Measurements from ENCODE around the gene GRID1.
A peak's percentile ranks its signal among the peaks of the same experiment; 100 is the strongest.

GRID1 gene

DNA sequence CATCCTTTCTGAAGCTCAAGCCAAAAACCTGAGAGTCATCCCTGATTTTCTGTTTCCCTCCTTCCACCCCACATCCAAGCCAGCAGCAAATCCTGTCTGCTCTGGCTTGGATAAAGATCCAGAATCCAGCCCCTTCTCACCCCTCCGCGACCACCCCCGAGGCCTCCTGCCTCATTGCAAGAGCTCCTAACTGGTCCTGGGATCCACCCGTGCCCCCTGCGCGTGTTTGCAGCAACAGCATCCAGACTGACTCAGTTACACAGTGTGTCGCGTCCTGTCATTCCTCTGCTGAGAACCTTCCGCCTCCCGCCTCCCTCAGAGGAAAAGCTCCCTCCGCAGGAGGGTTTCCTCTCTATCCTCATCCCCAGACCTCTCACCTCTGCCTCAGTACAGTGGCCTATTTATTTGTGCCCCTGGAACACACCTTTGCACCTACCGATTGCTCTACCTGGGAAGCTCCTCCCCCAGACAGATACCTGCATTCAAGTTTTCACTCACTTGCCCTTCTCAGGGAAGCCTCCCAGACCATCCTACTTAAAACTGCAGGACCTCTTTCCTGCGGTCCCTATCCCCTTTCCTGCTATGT lies 21.6 kb upstream of the GRID1 start:
- TF ChIP-seq JUND (IDR thresholded peaks at IDR 0.05; ENCODE audit: low read depth), result no peak
- in situ Hi-C loops (cut with HindIII; ENCODE audit: low pct_unique_long_range_greater_than_20kb, low sequenced_read_pairs), result no loop called here
- no peak for DNase-seq (ENCODE audit: low read depth in 1 of 2, low spot score in 1 of 2)

GRCh38 chr10:86387178-86387794 lies 20.7 kb upstream of the GRID1 start:
- TF ChIP-seq JUND (IDR thresholded peaks at IDR 0.05; ENCODE audit: low read depth), result no peak
- no peak for DNase-seq (ENCODE audit: low read depth in 1 of 2, low spot score in 1 of 2)
- in situ Hi-C loops (cut with HindIII; ENCODE audit: low pct_unique_long_range_greater_than_20kb, low sequenced_read_pairs), result no loop called here

GRCh38 chr10:86385806-86386205 lies 19.2 kb upstream of the GRID1 start:
- TF ChIP-seq JUND (IDR thresholded peaks at IDR 0.05; ENCODE audit: low read depth), result no peak
- in situ Hi-C loops (cut with HindIII; ENCODE audit: low pct_unique_long_range_greater_than_20kb, low sequenced_read_pairs), result no loop called here
- no peak for DNase-seq (ENCODE audit: low read depth in 1 of 2, low spot score in 1 of 2)

- DNase-seq (ENCODE audit: low read depth in 1 of 2, low spot score in 1 of 2), result no peak
- in situ Hi-C loops (cut with HindIII; ENCODE audit: low pct_unique_long_range_greater_than_20kb, low sequenced_read_pairs), result no loop called here
These were observed 11.2 kb upstream of the GRID1 start for GRCh38 chr10:86377797-86378146.

DNA sequence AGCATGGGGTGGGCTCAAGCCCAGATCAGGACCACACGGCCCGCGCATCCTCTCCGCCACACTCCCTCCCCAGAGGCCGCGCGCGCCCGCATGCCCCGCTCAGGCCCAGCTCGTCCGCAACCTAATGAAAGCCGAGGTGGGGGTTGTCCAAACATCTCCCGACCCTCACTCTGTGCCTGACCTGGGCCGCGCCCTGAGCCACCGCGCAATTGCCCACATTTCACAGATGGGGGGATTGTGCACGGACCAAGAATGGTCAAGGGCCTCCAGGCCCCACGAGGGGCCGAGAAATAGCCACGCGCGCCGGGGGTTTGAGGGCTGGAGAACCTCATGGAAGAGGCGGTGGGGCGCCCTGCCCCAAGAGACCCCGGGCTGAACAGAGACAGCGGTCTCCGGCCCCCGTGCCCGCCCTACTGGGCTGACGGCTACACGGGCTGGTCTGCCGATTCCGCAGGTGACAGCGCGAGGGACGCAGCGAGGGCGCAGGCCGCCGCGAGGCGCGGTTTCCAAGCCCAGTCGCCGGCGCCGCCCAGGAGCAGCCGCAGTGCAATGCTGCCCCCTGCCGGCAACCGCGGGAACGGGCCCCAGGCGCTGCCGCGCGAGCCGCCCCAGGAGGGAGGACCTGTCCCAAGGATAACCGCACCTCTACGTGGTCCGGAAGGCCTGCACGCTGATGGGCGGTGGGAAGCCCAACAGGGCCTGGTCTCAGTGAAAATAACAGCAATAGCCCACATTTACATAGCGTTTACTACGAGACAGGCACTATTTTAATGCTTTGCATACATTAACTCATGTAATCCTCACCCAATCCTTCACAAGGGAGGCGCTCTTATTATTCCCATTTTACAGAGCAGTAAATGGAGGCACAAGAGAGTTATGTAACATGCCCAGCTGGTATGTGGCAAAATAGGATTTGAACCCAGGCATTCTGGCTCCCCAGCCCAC lies 10.5 kb upstream of the GRID1 start:
- TF ChIP-seq JUND (IDR thresholded peaks at IDR 0.05; ENCODE audit: low read depth), result no peak
- DNase-seq (ENCODE audit: low read depth in 1 of 2, low spot score in 1 of 2), result peak; percentile 82 to 91

More at GRCh38 chr10:86377797-86378146, 11.2 kb upstream of the GRID1 start:
- TF ChIP-seq JUND (IDR thresholded peaks at IDR 0.05; ENCODE audit: low read depth), result no peak

GRCh38 chr10:86376403-86376802 lies 9.8 kb upstream of the GRID1 start:
- in situ Hi-C loops (cut with HindIII; ENCODE audit: low pct_unique_long_range_greater_than_20kb, low sequenced_read_pairs), result no loop called here
- no peak for TF ChIP-seq JUND (IDR thresholded peaks at IDR 0.05; ENCODE audit: low read depth)

More for the DNA sequence above, 10.5 kb upstream of the GRID1 start:
- in situ Hi-C loops (cut with HindIII; ENCODE audit: low pct_unique_long_range_greater_than_20kb, low sequenced_read_pairs), result no loop called here

DNA sequence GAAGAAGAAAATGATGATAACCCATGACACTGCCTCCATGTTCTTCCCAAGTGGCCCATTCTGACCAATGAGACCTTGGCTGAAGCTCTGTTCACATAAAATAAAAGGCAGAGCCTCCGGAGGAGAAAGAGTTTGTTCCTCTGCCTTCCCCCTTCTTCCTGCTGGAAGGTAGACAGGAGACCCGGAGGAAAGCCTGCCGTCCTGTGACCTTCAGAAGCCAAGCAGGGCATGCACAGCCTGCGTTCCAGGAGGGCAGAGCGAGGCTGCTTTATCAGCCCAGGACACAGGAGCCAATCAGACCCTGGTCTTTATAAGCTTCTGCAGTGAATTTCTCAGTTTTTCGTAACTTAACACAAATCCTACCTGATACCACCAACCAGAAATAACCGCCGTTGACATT lies 8.6 kb upstream of the GRID1 start:
- no peak for TF ChIP-seq JUND (IDR thresholded peaks at IDR 0.05; ENCODE audit: low read depth)
- in situ Hi-C loops (cut with HindIII; ENCODE audit: low pct_unique_long_range_greater_than_20kb, low sequenced_read_pairs), result no loop called here

More at GRCh38 chr10:86376403-86376802, 9.8 kb upstream of the GRID1 start:
- no peak for DNase-seq (ENCODE audit: low read depth in 1 of 2, low spot score in 1 of 2)

GRCh38 chr10:86374664-86375063 lies 8.1 kb upstream of the GRID1 start:
- in situ Hi-C loops (cut with HindIII; ENCODE audit: low pct_unique_long_range_greater_than_20kb, low sequenced_read_pairs), result no loop called here
- no peak for DNase-seq (ENCODE audit: low read depth in 1 of 2, low spot score in 1 of 2)

More for the DNA sequence above, 8.6 kb upstream of the GRID1 start:
- no peak for DNase-seq (ENCODE audit: low read depth in 1 of 2, low spot score in 1 of 2)

DNA sequence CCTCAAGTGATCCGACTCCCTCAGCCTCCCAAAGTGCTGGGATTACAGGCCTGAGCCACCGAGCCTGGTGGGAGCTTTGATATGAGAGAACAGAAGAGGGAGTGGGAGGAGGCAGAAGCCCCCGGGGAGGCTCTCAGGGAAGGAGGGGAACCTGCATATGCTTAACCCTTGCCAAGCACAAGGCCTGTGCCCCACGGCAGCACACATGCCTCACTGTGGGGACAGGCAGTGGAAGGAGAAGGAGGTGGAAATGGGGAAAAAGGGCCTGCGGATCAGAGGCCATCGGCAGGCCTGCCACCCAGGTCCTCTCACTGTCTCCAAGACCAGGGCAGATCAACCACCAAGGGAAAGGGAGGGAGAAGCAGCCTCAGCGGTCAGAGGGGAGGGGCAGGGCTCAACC lies 7.2 kb upstream of the GRID1 start:
- TF ChIP-seq JUND (IDR thresholded peaks at IDR 0.05; ENCODE audit: low read depth), result no peak
- no peak for DNase-seq (ENCODE audit: low read depth in 1 of 2, low spot score in 1 of 2)
- in situ Hi-C loops (cut with HindIII; ENCODE audit: low pct_unique_long_range_greater_than_20kb, low sequenced_read_pairs), result no loop called here

More at GRCh38 chr10:86374664-86375063, 8.1 kb upstream of the GRID1 start:
- no peak for TF ChIP-seq JUND (IDR thresholded peaks at IDR 0.05; ENCODE audit: low read depth)

DNA sequence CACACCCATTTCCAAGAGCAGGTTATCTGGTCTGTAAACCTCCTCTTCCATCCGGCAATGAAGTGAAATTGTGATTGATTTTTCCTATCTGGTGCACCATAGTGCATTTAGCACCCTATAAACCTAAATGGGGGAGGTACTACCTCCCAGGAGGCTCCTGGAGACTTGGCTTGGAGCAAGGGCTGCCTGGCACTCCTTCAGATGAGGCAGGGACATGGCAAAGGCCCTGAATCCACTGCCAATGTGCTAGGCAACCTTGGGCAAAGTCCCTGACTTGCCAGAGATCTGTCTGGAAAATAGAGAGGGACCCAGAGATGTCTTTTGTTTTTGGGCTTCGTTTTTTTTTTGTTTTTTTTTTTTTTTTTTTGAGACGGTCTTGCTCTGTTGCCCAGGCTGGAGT lies 6.7 kb upstream of the GRID1 start:
- no peak for TF ChIP-seq JUND (IDR thresholded peaks at IDR 0.05; ENCODE audit: low read depth)
- DNase-seq (ENCODE audit: low read depth in 1 of 2, low spot score in 1 of 2), result no peak
- in situ Hi-C loops (cut with HindIII; ENCODE audit: low pct_unique_long_range_greater_than_20kb, low sequenced_read_pairs), result no loop called here

DNA sequence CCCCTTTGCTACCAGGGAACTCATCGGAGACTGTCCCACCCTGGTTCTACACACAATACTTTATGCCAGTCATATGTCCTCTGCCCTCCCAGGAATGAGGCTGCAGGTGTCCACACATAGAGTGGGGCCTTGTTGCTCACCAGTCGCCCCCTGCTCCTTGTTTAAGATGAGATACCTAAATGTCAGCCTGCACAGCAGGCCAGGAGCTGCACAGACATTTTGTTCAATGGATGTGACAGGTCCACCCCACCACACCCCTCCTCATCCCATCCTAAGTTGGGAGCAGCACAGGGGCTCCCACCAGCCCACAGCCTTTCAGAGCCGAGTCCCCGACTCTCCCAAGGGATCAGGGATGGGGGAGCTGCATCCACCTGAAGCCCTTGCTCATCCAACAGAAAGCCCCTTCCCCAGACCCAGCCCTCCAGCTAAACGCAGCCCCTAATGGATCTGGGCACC lies 6.2 kb upstream of the GRID1 start:
- in situ Hi-C loops (cut with HindIII; ENCODE audit: low pct_unique_long_range_greater_than_20kb, low sequenced_read_pairs), result no loop called here
- no peak for TF ChIP-seq JUND (IDR thresholded peaks at IDR 0.05; ENCODE audit: low read depth)
- DNase-seq (ENCODE audit: low read depth in 1 of 2, low spot score in 1 of 2), result no peak

GRCh38 chr10:86372119-86372783 lies 5.7 kb upstream of the GRID1 start:
- in situ Hi-C loops (cut with HindIII; ENCODE audit: low pct_unique_long_range_greater_than_20kb, low sequenced_read_pairs), result no loop called here
- no peak for TF ChIP-seq JUND (IDR thresholded peaks at IDR 0.05; ENCODE audit: low read depth)
- DNase-seq (ENCODE audit: low read depth in 1 of 2, low spot score in 1 of 2), result no peak
